Renal pelvis (tissue), 4 donors: Measurements from ENCODE around the gene TMEM109. TPM values are rescaled to one million over a fixed set of nuclear protein-coding genes. Genes with fewer than 3 reads are reported as not detected.

Experiments
- DNase-seq: peaks from one replicate; pipeline ENCODE4 v3.0.0-alpha.2; 2013
- polyA plus RNA-seq, 3 donors: library from polyadenylated mRNA; unstranded; fragments of 120-200 nt; gene quantifications; one replicate each; pipeline ENCODE4 v1.2.1, GENCODE V29; 2013; ENCODE audit not compliant: insufficient read length in 3 of 3

Gene TMEM109
- polyA plus RNA-seq, 3 donors = 84.4 to 101 (median 89.5) TPM

DNA sequence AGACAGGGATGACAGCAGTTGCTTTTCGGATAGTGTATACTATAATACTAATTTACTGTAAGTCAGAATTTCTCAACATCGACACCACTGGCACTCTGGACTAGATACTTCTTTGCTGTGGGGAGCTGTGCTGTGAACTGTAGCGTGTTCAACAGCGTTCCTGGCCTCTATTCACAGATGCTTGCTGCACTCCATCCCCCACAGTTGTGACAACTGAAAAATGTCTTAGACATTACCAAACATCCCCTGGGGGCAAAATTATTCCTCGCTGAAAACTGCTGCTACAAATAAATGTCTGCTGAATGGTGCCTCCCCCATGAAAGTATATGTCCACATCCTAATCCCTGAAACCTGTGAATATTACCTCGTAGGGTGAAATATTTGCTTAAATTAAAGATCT, 45.5 kb downstream of the TMEM109 start:
- no peak for DNase-seq

GRCh38 chr11:60960405-60960804, 46.4 kb downstream of the TMEM109 start:
- no peak for DNase-seq

DNA sequence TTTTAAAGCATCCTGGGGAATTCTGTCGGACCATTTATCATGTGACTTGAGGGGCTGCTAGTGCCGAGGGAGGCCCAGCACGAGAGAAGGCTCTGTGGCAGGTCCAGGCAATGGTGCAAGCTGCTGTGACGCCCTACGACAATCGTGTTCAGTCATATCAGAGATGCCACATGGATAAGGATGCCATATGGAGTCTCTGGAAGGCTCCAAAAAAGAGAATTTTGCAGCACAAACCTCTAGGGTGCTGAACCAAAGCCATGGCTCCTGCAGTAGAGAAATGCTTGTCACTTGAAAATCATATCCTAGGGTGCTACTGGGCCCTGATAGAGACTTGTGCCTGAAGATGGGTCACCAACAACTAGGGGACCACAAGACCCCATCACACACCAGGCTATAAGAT, 50.8 kb downstream of the TMEM109 start:
- DNase-seq = no peak

DNA sequence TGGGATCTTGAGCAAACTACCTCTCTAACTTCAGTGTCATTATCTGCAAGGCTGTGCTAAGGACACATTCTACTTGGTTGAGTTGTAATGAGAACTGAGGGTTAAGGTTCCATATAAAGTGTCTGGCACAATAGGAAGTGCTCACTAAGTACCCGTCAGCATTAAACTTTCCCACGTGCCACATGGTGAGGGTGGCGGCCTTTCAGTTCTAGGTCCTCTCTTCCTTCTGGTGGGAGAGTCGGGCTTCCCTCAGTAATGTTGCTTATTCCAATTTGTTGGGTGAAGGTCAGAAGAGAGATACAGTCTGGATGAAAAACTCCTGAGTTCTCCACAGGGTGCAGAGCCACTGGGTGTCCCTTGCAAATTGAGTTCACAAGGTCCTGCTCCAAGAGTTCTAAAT, 52.9 kb downstream of the TMEM109 start:
- DNase-seq = no peak

DNA sequence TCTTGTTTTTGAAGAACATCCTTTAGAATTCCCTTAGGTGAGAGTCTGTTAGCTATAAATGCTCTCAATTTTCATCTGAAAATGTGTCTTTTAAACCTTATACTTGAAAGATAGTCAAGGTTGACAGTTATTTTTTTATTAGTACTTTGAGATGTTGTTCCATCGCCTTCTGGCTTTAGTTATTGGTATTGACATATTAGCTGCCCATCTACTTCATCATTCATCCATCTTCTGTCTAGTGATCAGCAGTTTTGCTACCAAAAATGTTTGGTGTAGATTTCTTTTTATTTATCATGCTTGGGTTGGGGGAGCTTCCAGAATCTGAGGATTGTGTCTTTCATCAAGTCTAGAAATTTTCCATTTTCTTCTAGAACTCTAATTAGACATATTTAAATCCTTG, 54.3 kb downstream of the TMEM109 start:
- no peak for DNase-seq

GRCh38 chr11:60970369-60970774, 56.4 kb downstream of the TMEM109 start:
- DNase-seq = no peak

- no peak for DNase-seq
Measured at GRCh38 chr11:60970890-60971289, 56.9 kb downstream of the TMEM109 start.

DNA sequence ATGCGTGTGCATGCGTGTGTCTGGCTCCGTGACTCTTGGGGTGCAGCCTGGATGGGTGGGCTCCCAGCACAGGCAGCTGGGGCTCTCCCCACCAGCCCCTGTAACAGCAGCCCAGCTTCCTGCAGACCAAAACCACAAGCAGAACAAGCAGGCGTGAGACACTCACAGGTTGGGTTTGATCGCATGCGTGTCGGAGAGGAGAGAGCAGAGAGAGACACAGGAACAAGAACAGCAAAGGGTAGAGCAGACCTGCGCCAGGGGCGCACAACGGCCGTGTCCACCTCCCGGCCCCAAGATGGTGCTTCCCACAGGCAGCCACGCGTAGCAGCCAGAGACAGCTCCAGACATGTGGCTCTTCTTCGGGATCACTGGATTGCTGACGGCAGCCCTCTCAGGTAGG, 57.6 kb downstream of the TMEM109 start, which contains the start of gene CD6:
Gene CD6, plus strand, starts transcription at position 161 of the 400 bp plus-strand sequence. Its CDS starts 186 bp downstream, at position 347.
- DNase-seq = no peak

GRCh38 chr11:60972182-60973030, 58.4 kb downstream of the TMEM109 start:
- DNase-seq = no peak

Other genes starting within 250 kb of the TMEM109 start
- gene MS4A8, start 214.5 kb upstream of the TMEM109 start, polyA plus RNA-seq = under 1 TPM in 1 of 3 donors, not detected in 2; 0.06 TPM
- not detected for gene MS4A18, start 189.4 kb upstream of the TMEM109 start, polyA plus RNA-seq
- gene MS4A15, start 157.3 kb upstream of the TMEM109 start, polyA plus RNA-seq = not detected
- under 1 TPM; 0.10 to 0.24 (median 0.12) TPM for gene MS4A10, start 128.8 kb upstream of the TMEM109 start, polyA plus RNA-seq
- 10 to 100 TPM; 20.4 to 24.7 (median 23.5) TPM for gene CCDC86, start 72.0 kb upstream of the TMEM109 start, polyA plus RNA-seq
- under 1 TPM; 0.16 to 0.34 (median 0.24) TPM for gene PTGDR2, start 58.2 kb upstream of the TMEM109 start, polyA plus RNA-seq
- under 1 TPM in 2 of 3 donors, not detected in 1; 0.10 to 0.11 TPM for gene ZP1, start 46.6 kb upstream of the TMEM109 start, polyA plus RNA-seq
- gene PRPF19, start 7.6 kb upstream of the TMEM109 start, polyA plus RNA-seq = 100 to 1,000 TPM; 134 to 141 (median 141) TPM
- 10 to 100 TPM; 70.4 to 97.9 (median 94.0) TPM for gene TMEM132A, start 10.3 kb downstream of the TMEM109 start, polyA plus RNA-seq
- gene SLC15A3, start 38.0 kb downstream of the TMEM109 start, polyA plus RNA-seq = 10 to 100 TPM; 16.9 to 22.2 (median 18.4) TPM
- 1 to 10 TPM; 1.1 to 2.5 (median 1.8) TPM for gene CD6, start 57.5 kb downstream of the TMEM109 start, polyA plus RNA-seq
- gene CD5, start 188.3 kb downstream of the TMEM109 start, polyA plus RNA-seq = under 1 TPM in 2 of 3 donors, not detected in 1; 0.09 to 0.10 TPM
- 10 to 100 TPM; 20.7 to 22.6 (median 20.7) TPM for gene VPS37C, start 247.3 kb downstream of the TMEM109 start, polyA plus RNA-seq